Measurements from ENCODE around the gene SPRR1B. TPM values are rescaled to one million over a fixed set of nuclear protein-coding genes. Genes with fewer than 3 reads are reported as not detected.

SPRR1B gene
- total RNA-seq, 1 experiment from 2014 or later: not detected

- no peaks in the 10 kb centered on the region for H3K23me2 ChIP-seq (ENCODE audit: insufficient read length, low read depth, low read length, poor library complexity, severe bottlenecking)
Observed at GRCh38 chr1:153057375-153057774, 26.4 kb downstream of the SPRR1B start, which contains the start of gene SPRR2A. SPRR2A (minus strand) TSS chr1:153057512; CDS start chr1:153056735, 777 bp downstream.

More at GRCh38 chr1:153057375-153057774, 26.4 kb downstream of the SPRR1B start, which contains the start of gene SPRR2A:
- Histone ChIP-seq H4K5ac (ENCODE audit: insufficient read length, low read depth, low read length) (no peak within 1 kb of the TSS), H3K27me3 (ENCODE audit: insufficient read depth, low read length) (no peaks in the 10 kb centered on the region), H3K9me3 (ENCODE audit: control insufficient read depth, low read depth, low read length) (no peaks in the 10 kb centered on the region), H2BK15ac (ENCODE audit: low read depth, low read length) (no peak within 1 kb of the TSS), H4K8ac (replicated peaks; ENCODE audit: insufficient read length, low read depth, low read length) (no peak within 1 kb of the TSS), H3K4me1 (ENCODE audit: insufficient read depth, low read length) (no peaks in the 10 kb centered on the region), H3K4ac (ENCODE audit: low read depth, low read length) (no peak within 1 kb of the TSS), H3K23ac (ENCODE audit: insufficient read length, low read depth, low read length) (no peak within 1 kb of the TSS), H3K9ac (ENCODE audit: extremely low read depth, insufficient read length, low read length) (no peak within 1 kb of the TSS), H3K27ac (ENCODE audit: insufficient read length, low read depth, low read length) (no peak within 1 kb of the TSS), H3T11ph (ENCODE audit: low read length) (no peak within 1 kb of the TSS), H2AFZ (ENCODE audit: low read length) (no peak within 1 kb of the TSS), H2BK20ac (ENCODE audit: low read depth, low read length, poor library complexity, severe bottlenecking) (no peak within 1 kb of the TSS), H3K79me1 (ENCODE audit: insufficient read depth, low read depth, low read length, poor library complexity, severe bottlenecking) (no peaks in the 10 kb centered on the region), H3K18ac (ENCODE audit: insufficient read length, low read depth, low read length) (no peak within 1 kb of the TSS), H2BK12ac (ENCODE audit: insufficient read length, low read depth, low read length) (no peak within 1 kb of the TSS), H4K91ac (ENCODE audit: insufficient read length, low read depth, low read length) (no peak within 1 kb of the TSS), H2BK5ac (ENCODE audit: insufficient read length, low read length) (no peak within 1 kb of the TSS), H2AK5ac (ENCODE audit: insufficient read length, low read length) (no peak within 1 kb of the TSS), H3K4me2 (ENCODE audit: insufficient read depth, insufficient read length, low read length) (no peak within 1 kb of the TSS), H3K56ac (ENCODE audit: insufficient read length, low read depth, low read length) (no peak within 1 kb of the TSS), H3K14ac (ENCODE audit: insufficient read depth, low read length) (no peak within 1 kb of the TSS), H2BK120ac (ENCODE audit: low read depth, low read length, poor library complexity, severe bottlenecking) (no peak within 1 kb of the TSS), H4K20me1 (ENCODE audit: control insufficient read depth, insufficient read depth, insufficient read length) (no peaks in the 10 kb centered on the region), H3K79me2 (ENCODE audit: insufficient read depth, low read length) (no peaks in the 10 kb centered on the region)
- DNase-seq: no peak
- H3K4me1 Mint-ChIP-seq: peaks cover 0 to 2% of the 10 kb centered on the region in 2 experiments; a peak in 1 of 4 replicates
- WGBS (ENCODE audit: extremely low coverage, insufficient read length, low lambda C conversion rate): no CpG with 5 or more reads among the region's 2 CpGs
- no peaks in the 10 kb centered on the region for H3K36me3 Mint-ChIP-seq (ENCODE audit: insufficient read depth in 1 of 3, low read depth in 3 of 3)
- no peak within 1 kb of the TSS for H3K27ac Mint-ChIP-seq
- peaks cover 3 to 5% of the 10 kb centered on the region in 2 experiments; a peak in 4 of 5 replicates for H3K9me3 Mint-ChIP-seq
- H3K27me3 Mint-ChIP-seq (ENCODE audit: low read depth): peaks cover 1% of the 10 kb centered on the region; the same call in 1 of the 2 replicates
- no peak within 1 kb of the TSS for H3K4me3 Mint-ChIP-seq
- TF ChIP-seq CTCF (conservative IDR thresholded peaks at IDR 0.05): no peak

Data from H9 (cell line).